Cardiac fibroblast (primary cell): ENCODE measurements around the gene RSPH10B.
A peak's percentile ranks its signal among the peaks of the same experiment; 100 is the strongest.
"Not testable (repeated sequence)": the region's sequence is repeated elsewhere in the genome, so short reads cannot be mapped to it uniquely, and the experiment has no call there.

Experiments used
- DNase-seq, 2 donors: peaks; one replicate each; pipeline versions ENCODE4 v3.0.0 to v3.0.0-alpha.2; 2010; ENCODE audit warnings: low read depth in 2 of 2
- H3K4me3 ChIP-seq, 2 donors: replicated peaks in 1 of 2; 1 replicate in 1 of 2; 2 replicates in 1 of 2; pipeline ENCODE4 v1.5.1; 2011; ENCODE audit warnings: low read depth in 2 of 2, low read length in 2 of 2, mild to moderate bottlenecking in 2 of 2, moderate library complexity in 1 of 2
- TF ChIP-seq, protein P1 (sequence below): IDR thresholded peaks from one replicate; pipeline ENCODE4 v1.5.1; 2011; ENCODE audit warnings: low read depth, mild to moderate bottlenecking, low read length, inconsistent platforms

RSPH10B gene

GRCh38 chr7:5904726-5905125 is 65.8 kb downstream of the RSPH10B start:
- H3K4me3 ChIP-seq, DNase-seq: not testable (repeated sequence)

DNA sequence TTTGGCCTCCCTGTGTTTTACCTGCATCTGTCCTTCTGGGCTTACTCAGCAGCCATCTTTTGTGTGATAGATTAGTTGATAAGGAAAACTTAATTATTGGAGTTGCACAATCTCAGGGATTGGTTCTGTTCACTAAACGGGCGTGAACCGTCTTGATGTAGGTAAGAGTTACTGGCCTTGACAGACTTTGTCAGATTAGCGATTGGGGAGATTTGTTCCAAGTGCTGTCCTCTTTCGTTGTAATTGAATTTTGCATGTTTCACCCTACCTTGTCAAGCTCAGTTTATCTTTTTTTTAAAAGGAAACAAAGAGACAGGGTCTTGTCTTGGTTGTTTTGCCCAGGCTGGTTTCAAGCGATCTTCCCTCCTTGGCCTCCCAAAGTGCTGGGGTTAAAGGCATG is 67.5 kb downstream of the RSPH10B start:
- not testable (repeated sequence) for DNase-seq

DNA sequence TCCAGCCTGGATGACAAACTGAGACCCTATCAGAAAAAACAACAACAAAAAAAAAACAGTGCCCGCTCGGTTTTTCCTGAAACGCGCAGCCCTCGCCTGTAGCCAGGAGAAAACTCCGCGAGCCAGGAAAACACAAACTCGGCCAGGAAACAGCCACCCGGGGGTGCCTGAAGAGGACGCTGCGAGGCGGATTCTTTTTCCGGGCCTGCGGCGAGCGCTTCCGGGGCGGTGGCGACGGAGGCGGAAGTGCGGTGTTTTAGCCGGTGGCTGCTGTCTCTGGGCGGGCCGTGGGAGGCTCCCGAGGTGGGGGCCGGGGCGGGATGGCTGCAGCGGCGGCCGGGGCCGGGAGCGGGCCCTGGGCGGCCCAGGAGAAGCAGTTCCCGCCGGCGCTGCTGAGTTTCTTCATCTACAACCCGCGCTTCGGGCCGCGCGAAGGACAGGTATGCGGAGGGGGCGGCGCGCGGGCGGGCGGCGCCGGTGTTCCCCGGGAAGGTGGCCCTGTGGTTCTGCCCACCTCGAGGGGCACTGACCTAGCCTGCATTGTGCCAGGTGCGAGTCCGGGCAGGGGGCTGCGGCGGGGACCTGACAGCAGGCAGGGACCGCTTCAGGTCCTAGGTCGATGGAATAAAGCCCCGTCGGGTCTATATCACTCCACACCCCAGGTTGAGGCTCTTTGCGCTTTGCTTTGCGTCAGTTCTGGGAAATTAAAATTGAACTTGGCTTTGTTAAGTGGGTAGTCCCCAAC is 71.8 kb downstream of the RSPH10B start, which contains the start of gene CCZ1:
CCZ1 (plus strand) TSS at position 254 of the 745 bp plus-strand sequence; CDS start at position 321, 67 bp downstream.
- DNase-seq: peak; percentile 37 to 61
- peak within 1 kb of the TSS; percentile 26 to 47 for H3K4me3 ChIP-seq

More for the DNA sequence above, 67.5 kb downstream of the RSPH10B start:
- H3K4me3 ChIP-seq: not testable (repeated sequence)

GRCh38 chr7:5897369-5897919 is 73.0 kb downstream of the RSPH10B start:
- DNase-seq: not testable (repeated sequence)

DNA sequence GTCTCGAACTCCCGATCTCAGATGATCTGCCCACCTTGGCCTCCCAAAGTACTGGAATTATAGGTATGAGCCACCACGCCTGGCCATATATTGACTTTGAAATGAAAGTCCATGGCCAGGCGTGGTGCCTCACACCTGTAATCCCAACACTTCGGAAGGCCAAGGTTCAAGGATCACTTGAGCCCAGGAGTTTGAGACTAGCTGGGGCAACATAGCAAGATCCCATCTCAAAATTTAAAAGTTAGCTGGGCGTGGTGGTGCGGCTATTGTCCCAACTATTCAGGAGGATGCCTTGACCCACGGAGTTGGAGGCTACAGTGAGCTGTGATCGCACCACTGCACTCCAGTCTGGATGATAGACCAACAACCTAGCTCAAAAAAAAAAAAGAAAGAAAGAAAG is 78.0 kb downstream of the RSPH10B start:
- H3K4me3 ChIP-seq: no peak overlapping the region
- TF ChIP-seq, protein P1, sequence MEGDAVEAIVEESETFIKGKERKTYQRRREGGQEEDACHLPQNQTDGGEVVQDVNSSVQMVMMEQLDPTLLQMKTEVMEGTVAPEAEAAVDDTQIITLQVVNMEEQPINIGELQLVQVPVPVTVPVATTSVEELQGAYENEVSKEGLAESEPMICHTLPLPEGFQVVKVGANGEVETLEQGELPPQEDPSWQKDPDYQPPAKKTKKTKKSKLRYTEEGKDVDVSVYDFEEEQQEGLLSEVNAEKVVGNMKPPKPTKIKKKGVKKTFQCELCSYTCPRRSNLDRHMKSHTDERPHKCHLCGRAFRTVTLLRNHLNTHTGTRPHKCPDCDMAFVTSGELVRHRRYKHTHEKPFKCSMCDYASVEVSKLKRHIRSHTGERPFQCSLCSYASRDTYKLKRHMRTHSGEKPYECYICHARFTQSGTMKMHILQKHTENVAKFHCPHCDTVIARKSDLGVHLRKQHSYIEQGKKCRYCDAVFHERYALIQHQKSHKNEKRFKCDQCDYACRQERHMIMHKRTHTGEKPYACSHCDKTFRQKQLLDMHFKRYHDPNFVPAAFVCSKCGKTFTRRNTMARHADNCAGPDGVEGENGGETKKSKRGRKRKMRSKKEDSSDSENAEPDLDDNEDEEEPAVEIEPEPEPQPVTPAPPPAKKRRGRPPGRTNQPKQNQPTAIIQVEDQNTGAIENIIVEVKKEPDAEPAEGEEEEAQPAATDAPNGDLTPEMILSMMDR: no peak
- DNase-seq: no peak

More at GRCh38 chr7:5897369-5897919, 73.0 kb downstream of the RSPH10B start:
- not testable (repeated sequence) for H3K4me3 ChIP-seq

GRCh38 chr7:5890244-5890643 is 80.2 kb downstream of the RSPH10B start:
- DNase-seq, H3K4me3 ChIP-seq: not testable (repeated sequence)

DNA sequence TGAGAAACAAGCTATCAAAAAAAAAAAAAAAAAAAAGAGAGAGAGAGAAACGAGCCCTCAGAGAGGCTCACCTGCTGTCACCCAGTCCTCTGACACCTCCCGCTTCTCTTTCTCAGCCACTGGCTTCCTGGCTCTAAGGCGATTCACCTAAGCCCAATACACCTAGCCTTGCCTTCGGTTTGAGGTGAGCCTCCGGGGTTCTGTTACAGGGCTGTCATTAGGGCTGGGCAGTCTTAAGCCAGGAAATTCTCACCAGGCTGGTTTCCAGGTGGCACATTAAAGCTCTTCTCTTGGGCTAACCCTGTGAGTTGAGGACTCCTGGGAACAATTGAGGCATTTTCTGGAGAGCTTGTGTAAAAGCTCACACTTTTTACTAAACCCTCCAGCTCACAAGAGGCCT is 82.5 kb downstream of the RSPH10B start:
- DNase-seq, H3K4me3 ChIP-seq: not testable (repeated sequence)

DNA sequence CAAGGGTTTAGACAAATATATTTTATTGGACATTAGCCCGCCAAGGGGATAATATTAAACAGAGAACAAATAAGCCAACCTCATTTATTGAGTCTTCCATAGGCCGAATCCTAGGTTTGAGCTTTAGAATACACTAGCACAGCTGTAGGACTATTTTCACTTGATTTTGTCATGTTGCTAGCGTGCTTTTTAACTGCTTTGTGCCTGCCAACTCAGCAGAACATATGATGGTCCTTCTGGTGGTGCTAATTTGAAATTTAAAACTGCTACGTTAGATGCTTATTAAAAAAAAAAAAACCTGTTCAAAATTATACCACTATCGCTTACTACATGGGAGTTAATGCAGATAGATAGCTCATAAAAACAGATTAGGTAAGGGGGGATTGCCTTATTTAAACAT is 86.1 kb downstream of the RSPH10B start:
- H3K4me3 ChIP-seq, DNase-seq: not testable (repeated sequence)

DNA sequence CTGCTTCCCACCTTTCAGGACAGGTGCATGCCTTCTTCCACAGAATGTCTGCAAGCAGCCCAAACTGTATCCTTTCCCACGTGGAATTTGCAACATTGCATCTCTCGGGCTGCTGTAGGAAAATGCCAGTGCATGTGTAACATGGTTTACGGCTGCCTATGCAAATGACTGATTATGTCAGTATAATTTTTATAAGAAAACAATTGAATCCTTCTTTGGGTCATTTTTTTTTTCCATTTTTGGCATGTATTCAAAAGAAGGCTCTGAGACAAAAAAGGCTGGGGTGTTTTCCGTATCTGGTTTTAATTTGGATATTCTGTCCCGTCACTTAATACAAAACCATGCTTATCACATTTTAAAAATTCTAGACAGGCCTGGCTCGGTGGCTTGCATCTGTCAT is 90.4 kb downstream of the RSPH10B start:
- not testable (repeated sequence) for H3K4me3 ChIP-seq, DNase-seq

- DNase-seq: peak in 1 of 2 donors; percentile 11
Measured at GRCh38 chr7:5879591-5879990, 90.9 kb downstream of the RSPH10B start.

More at GRCh38 chr7:5879591-5879990, 90.9 kb downstream of the RSPH10B start:
- H3K4me3 ChIP-seq: not testable (repeated sequence)
